ENCODE measurements around the gene PIGZ.

The PIGZ gene

DNA sequence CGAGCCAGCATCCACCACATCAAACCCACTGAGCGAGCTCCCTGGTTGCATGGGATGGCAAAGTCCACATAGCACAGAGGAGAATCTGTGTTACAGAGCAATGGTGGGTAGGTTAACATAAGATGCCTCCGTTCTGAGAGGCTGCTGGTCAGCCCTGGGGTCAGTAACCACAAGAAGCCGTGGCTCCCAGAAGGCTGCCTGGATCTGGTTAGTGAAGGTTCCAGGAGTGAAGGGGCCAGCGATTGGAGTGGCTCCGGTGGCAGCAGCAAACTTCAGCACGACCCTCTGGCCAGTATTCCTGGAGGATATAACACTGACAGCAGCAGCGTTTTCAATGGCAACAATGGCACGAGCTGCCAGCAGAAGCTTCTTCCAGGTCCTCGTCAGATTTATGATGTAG, 18.4 kb upstream of the PIGZ start:
- TF ChIP-seq, protein P1, sequence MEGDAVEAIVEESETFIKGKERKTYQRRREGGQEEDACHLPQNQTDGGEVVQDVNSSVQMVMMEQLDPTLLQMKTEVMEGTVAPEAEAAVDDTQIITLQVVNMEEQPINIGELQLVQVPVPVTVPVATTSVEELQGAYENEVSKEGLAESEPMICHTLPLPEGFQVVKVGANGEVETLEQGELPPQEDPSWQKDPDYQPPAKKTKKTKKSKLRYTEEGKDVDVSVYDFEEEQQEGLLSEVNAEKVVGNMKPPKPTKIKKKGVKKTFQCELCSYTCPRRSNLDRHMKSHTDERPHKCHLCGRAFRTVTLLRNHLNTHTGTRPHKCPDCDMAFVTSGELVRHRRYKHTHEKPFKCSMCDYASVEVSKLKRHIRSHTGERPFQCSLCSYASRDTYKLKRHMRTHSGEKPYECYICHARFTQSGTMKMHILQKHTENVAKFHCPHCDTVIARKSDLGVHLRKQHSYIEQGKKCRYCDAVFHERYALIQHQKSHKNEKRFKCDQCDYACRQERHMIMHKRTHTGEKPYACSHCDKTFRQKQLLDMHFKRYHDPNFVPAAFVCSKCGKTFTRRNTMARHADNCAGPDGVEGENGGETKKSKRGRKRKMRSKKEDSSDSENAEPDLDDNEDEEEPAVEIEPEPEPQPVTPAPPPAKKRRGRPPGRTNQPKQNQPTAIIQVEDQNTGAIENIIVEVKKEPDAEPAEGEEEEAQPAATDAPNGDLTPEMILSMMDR (IDR thresholded peaks at IDR 0.05; ENCODE audit: low read depth, low read length), result no peak
- no peak overlapping the region for H3K4me3 ChIP-seq (ENCODE audit: low read depth, low read length)

DNA sequence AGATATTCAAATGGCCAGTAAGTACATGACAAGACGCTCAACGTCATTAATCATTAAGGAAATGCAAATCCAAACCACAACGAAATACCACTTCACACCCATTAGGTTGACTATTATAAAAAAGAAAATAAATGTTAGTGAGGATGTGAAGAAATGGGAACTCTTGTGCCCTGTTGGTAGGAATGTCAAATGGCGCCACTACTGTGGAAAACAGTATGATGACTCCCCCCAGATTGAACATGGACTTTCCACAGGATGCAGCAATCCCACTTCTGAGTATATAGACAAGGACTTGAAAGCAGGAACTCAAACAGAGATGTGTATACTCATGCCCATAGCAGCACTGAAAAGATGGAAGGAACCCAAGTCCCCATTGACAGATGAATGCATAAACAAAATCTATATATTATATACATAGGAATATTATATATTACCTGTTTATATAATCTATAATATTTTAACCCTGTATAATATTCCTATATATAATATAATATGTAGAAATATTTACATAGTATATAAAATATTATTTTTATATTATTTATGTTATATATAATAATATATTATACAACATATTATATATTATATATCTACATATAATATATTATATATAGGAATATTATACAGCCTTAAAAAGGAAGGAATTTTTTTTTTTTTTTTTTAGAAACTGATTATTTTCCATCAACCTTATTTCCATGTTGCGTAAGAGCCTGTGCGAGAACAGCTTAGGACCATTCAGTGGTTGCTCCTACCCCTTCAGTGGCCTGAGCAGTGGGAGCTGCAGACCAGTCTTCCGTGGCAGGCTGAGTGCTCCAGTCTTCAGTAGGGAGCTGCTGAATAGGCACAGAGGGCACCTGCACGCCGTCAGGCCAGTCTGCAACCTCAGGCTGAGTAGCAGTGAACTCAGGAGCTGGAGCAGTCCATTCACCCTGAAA, 17.6 kb upstream of the PIGZ start:
- TF ChIP-seq, protein P1 (IDR thresholded peaks at IDR 0.05; ENCODE audit: low read depth, low read length), result no peak
- H3K4me3 ChIP-seq (ENCODE audit: low read depth, low read length), result no peak overlapping the region

- TF ChIP-seq, protein P1 (IDR thresholded peaks at IDR 0.05; ENCODE audit: low read depth, low read length), result no peak
- H3K4me3 ChIP-seq (ENCODE audit: low read depth, low read length), result no peak overlapping the region
These were observed 16.7 kb upstream of the PIGZ start for GRCh38 chr3:196985298-196985697.

GRCh38 chr3:196983186-196983585, 14.6 kb upstream of the PIGZ start:
- no peak overlapping the region for H3K4me3 ChIP-seq (ENCODE audit: low read depth, low read length)
- TF ChIP-seq, protein P1 (IDR thresholded peaks at IDR 0.05; ENCODE audit: low read depth, low read length), result no peak

- no peak overlapping the region for H3K4me3 ChIP-seq (ENCODE audit: low read depth, low read length)
- TF ChIP-seq, protein P1 (IDR thresholded peaks at IDR 0.05; ENCODE audit: low read depth, low read length), result no peak
These were observed 13.0 kb upstream of the PIGZ start for GRCh38 chr3:196981657-196982056.

- TF ChIP-seq, protein P1 (IDR thresholded peaks at IDR 0.05; ENCODE audit: low read depth, low read length), result no peak
- H3K4me3 ChIP-seq (ENCODE audit: low read depth, low read length), result no peak overlapping the region
These were observed 10.9 kb upstream of the PIGZ start for GRCh38 chr3:196979545-196979944.

- TF ChIP-seq, protein P1 (IDR thresholded peaks at IDR 0.05; ENCODE audit: low read depth, low read length), result no peak
- H3K4me3 ChIP-seq (ENCODE audit: low read depth, low read length), result no peak overlapping the region
These were observed 8.3 kb upstream of the PIGZ start for GRCh38 chr3:196976941-196977340.

All from WI38 (cell line).